NCI-H345 treated with DMSO at 0.1 percent for 48 hours (cell line): Measurements from ENCODE around the gene RTP2.
A peak's percentile ranks its signal among the peaks of the same experiment; 100 is the strongest.

ENCODE experiments used
- DNase-seq: peaks from one replicate; lab custom pipeline; 2025; ENCODE audit not compliant: unreplicated experiment; lab: John Stamatoyannopoulos, UW

The RTP2 gene

DNA sequence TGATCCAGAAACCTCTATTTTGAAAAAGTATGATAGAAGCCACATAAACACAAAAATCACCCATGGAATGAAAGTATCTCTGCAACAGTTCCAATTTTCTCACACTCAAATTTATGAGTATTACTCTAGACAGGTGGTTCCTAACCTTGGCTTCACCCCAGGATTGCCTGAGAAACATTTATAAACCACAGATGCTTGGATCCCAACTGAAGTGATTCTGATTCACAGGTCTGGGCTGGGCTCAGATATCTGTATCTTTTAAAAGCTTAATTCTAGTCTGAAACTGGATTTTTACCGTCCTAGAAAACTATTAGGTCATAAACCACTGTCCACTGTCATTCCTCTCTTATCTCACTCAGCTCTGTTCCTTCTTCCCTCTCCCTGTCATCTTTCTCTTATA, 24.8 kb downstream of the RTP2 start:
- DNase-seq: no peak

DNA sequence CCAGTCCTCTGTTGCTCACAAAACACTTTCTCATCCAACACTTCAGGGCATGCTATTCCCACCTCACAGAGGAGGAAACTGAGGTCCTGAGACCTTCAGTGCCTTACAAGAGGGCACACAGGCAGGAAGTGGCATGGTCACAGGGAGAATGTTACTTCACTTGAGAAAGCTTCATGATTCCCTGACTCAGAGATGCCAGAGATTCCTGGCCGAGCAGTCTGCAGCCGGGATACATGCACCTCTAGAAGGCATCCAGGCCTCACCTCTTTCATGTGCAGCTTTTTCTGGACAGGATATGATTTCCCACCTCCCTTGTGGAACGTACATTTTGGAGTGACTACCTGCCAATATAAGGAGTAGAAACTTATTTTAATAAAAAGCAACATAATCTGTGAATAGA, 29.3 kb downstream of the RTP2 start:
- DNase-seq: no peak

DNA sequence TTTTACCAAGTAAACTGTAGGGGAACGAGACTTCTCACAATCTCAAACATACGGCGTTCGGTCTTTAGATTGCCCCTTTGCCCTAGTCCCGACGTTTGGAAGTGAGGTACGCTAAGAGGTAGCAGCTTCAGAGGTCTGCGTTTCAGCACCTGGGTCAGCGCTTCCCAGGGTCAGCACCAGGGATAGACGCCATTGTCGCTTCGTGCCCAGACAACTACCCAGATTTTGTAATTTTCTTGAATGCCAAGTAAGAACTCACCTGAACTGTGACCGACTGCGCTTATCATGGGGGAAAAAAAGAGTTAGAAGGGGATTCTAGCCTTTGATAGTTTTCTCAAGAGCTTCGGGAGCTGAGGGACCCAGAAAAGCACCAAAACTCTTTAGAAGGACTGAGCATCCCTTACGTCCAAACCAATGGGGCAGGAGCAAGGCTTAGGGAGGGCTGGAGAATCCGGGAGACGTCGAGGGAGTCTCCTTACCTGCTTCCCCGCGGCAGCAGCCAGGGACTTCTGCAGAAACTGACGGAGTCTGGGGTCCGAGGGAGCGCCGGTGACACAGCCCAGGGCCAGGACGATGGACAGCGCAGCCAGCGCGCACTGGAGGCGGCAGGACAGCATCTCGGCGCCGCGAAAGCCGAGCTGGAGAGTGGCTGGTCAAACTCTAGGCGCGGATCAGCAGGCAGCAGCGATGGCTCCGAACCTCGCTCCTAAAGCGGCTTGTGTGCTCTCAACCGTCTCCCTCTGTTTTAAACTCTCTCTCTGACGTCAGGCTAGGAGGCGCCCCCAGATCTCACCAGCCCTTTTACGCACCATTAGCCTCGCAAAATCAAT, 32.5 kb downstream of the RTP2 start, which contains the start of gene SST:
SST (minus strand) TSS at position 720 of the 830 bp plus-strand sequence; CDS start at position 617, 103 bp downstream.
- no peak for DNase-seq

DNA sequence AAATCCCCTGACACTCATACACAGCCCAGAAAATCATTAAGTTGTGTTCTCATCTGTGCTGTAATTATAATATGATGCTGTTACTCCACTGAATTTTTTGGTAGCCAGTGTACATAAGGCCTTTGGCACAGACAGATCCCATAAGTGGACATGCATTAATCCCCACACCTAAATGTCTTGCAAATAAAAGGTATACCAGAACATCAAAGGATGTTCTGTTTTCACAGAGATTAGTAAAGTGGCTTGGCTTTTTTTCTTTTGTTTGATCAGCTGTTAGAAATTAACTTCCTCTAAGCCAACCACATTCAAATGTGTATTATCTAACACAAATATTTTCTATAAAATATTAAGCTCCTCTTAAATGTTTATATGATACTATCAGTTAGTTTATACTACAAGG, 34.8 kb downstream of the RTP2 start:
- DNase-seq: peak; percentile 19

DNA sequence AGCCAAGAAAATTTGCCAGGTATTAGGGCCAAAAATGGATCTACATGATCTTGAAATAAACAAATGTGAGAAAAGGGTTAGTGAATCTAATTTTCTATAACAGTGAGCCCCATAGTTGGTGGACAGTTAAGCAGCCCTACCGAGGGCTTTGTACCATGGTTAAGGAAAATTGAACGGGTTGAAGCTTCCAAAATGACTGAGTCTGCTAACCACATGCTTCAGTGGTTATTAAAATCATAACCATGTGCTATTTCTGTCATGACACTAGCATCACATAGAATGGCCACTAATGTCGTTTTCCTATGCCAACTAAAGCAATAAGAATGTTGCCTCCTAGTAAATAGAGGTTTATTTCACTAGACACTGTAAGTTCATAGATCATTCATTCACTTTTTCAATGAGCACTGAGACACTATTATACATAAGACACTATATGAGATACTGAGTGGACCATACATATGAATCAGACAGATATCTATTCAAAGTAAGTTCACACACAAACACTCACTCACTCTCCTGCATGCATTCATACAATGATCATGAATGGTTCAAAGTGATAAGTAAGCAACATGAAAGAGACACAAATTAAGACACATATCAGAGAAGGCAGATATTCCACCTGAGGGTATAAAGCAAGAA, 36.5 kb downstream of the RTP2 start:
- DNase-seq: no peak

DNA sequence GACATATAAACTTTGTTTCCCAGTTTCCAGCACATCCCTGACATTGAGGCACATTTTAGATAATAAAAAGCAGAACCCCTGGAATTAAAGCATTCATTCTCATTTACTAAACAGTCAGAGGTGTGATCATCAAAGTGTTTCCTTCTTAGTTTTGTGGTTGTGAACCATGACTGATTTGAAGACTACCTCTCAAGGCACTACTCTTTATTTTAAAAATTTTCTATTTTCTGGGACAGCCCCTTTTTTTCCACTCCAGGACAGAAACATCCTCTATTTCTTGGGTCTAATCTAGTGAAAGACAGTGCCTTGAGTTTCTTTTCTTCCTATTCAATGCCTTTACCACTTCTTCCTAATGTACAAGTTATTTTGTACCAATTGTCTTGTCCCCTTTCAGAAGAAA, 37.3 kb downstream of the RTP2 start:
- DNase-seq: no peak

DNA sequence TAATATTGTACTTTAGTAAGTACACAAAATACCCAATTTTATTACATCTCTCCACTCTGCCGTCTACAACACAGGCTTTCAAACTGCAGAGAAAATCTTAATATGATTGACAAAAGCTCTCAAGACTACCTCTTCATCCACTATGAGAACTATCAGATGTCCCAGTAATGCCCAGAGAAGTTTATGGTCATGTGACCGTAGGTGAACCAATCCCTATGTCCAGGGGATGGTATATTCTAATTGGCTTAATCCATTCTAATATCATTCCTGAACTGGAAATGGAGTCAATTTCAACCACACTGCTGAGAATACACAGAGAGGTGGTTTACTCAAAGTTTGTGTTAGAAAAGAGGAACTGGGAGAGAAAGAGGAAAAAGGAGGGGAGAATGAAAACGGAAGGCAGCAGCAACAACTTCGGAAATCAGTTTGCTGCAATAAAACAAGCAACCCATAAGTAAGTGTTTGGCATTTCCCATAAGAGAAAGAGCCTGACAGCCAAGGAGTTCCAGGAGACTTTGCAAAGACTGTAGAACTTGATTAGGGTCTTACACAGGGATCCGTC, 39.4 kb downstream of the RTP2 start:
- DNase-seq: no peak

DNA sequence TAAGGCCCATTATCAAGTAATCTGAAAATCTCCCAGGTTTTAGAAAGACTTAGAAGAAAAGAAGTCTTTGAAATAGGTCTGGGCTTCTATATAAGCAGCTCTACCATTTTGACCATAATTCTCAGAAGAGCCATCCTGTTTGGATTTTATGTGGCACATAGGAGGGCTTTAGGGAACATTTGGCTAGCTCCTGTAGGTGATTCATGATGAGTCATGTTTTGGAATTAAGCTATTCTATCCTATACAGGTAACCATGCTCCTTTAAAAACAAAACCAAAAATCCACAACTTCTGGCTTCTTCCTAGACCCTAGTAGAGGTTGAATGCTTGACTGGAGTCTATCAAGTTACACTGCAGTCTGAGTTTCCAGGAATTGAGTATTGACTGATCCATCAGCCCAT, 41.1 kb downstream of the RTP2 start:
- DNase-seq: no peak

DNA sequence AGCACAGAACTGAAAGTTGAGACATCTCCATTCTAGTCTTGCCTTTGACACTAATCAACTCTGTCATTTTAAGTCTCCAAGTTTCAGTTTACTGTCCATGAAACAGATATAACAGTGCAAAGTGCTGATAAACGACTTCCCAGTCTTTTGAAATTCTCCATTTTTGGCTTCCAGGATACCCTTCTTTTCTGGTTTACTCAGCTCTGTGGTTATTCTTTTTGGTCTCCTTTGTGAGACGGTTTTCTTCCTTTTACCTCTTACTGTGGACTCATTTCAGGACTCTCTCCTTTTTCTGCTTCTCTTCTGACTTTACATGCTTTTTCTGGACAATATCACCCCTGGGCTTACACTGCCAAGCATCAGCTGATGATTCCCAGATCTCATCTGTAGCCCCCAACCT, 51.1 kb downstream of the RTP2 start:
- no peak for DNase-seq
